Peyer's patch (tissue), 4 donors: Measurements from ENCODE around the gene NELL1. TPM values are rescaled to one million over a fixed set of nuclear protein-coding genes. Genes with fewer than 3 reads are reported as not detected.
A peak's percentile ranks its signal among the peaks of the same experiment; 100 is the strongest.

ENCODE experiments used
- DNase-seq, 3 donors: peaks; one replicate each; pipeline ENCODE4 v3.0.0-alpha.2; 2017 to 2019
- H3K27ac ChIP-seq, 4 donors: fragments of 200-600 bp; sonication (generic); one replicate each; pipeline ENCODE4 v1.5.1; 2016 to 2019
- H3K27me3 ChIP-seq, 2 donors: fragments of 200-600 bp; sonication (generic); one replicate each; pipeline ENCODE4 v1.5.1; 2019
- H3K36me3 ChIP-seq, 3 donors: fragments of 200-600 bp; sonication (generic); one replicate each; pipeline ENCODE4 v1.5.1; 2016 to 2019
- H3K4me1 ChIP-seq, 4 donors: fragments of 200-600 bp; sonication (generic); one replicate each; pipeline ENCODE4 v1.5.1; 2016 to 2019
- H3K4me3 ChIP-seq, 4 donors: fragments of 200-600 bp; sonication (generic); 1 replicate in 3 of 4; 2 replicates in 1 of 4; pipeline ENCODE4 v1.5.1; 2016 to 2019; ENCODE audit warnings: mild to moderate bottlenecking in 1 of 4
- H3K9me3 ChIP-seq, 4 donors: fragments of 200-600 bp; sonication (generic); one replicate each; pipeline ENCODE4 v1.5.1; 2016 to 2019; ENCODE audit warnings: mild to moderate bottlenecking in 1 of 4
- POLR2A ChIP-seq, 2 donors: fragments of 450-650 bp; IDR thresholded peaks; one replicate each; pipeline ENCODE4 v1.5.1; 2017; ENCODE audit warnings: antibody characterized with exemption in 2 of 2, mild to moderate bottlenecking in 2 of 2, moderate library complexity in 2 of 2
- total RNA-seq, 4 donors: library from RNA; depleted of rRNA; stranded (reverse); fragments of >200 nt; gene quantifications; one replicate each; pipeline ENCODE4 v1.1.0, GENCODE V29; 2016
- TF ChIP-seq, protein P1 (sequence below), 6 experiments: fragments of 450-650 bp in 4 of 6; fragments of 200-600 bp in 2 of 6; sonication (generic) in 1 of 6; IDR thresholded peaks; one replicate each; pipeline ENCODE4 v1.5.1; 2017 to 2019; ENCODE audit warnings: antibody characterized with exemption in 6 of 6, mild to moderate bottlenecking in 3 of 6, moderate library complexity in 1 of 6

The NELL1 gene
- total RNA-seq, 4 donors from 2014 or later: not detected

GRCh38 chr11:20638074-20638473 lies 31.3 kb upstream of the NELL1 start:
- no peak for DNase-seq
- H3K27me3 ChIP-seq: no peaks in the 10 kb centered on the region
- TF ChIP-seq POLR2A (IDR thresholded peaks at IDR 0.05): no peak
- TF ChIP-seq, protein P1, sequence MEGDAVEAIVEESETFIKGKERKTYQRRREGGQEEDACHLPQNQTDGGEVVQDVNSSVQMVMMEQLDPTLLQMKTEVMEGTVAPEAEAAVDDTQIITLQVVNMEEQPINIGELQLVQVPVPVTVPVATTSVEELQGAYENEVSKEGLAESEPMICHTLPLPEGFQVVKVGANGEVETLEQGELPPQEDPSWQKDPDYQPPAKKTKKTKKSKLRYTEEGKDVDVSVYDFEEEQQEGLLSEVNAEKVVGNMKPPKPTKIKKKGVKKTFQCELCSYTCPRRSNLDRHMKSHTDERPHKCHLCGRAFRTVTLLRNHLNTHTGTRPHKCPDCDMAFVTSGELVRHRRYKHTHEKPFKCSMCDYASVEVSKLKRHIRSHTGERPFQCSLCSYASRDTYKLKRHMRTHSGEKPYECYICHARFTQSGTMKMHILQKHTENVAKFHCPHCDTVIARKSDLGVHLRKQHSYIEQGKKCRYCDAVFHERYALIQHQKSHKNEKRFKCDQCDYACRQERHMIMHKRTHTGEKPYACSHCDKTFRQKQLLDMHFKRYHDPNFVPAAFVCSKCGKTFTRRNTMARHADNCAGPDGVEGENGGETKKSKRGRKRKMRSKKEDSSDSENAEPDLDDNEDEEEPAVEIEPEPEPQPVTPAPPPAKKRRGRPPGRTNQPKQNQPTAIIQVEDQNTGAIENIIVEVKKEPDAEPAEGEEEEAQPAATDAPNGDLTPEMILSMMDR (IDR thresholded peaks at IDR 0.05): no peak
- H3K4me1 ChIP-seq: no peaks in the 10 kb centered on the region
- H3K36me3 ChIP-seq: no peaks in the 10 kb centered on the region
- no peaks in the 10 kb centered on the region for H3K9me3 ChIP-seq
- no peak overlapping the region for H3K27ac ChIP-seq
- no peak overlapping the region for H3K4me3 ChIP-seq

- no peaks in the 10 kb centered on the region for H3K9me3 ChIP-seq
Measured at GRCh38 chr11:20639688-20640087, 29.7 kb upstream of the NELL1 start.

GRCh38 chr11:20640401-20640800 lies 29.0 kb upstream of the NELL1 start:
- Histone ChIP-seq H3K4me1 (no peaks in the 10 kb centered on the region), H3K27ac (no peak overlapping the region), H3K9me3 (no peaks in the 10 kb centered on the region), H3K27me3 (no peaks in the 10 kb centered on the region), H3K36me3 (no peaks in the 10 kb centered on the region), H3K4me3 (no peak overlapping the region)
- DNase-seq: no peak
- TF ChIP-seq POLR2A (IDR thresholded peaks at IDR 0.05): no peak
- TF ChIP-seq, protein P1 (IDR thresholded peaks at IDR 0.05): no peak

More at GRCh38 chr11:20639688-20640087, 29.7 kb upstream of the NELL1 start:
- Histone ChIP-seq H3K36me3 (no peaks in the 10 kb centered on the region), H3K27me3 (no peaks in the 10 kb centered on the region), H3K27ac (no peak overlapping the region), H3K4me3 (no peak overlapping the region), H3K4me1 (no peaks in the 10 kb centered on the region)
- no peak for DNase-seq
- TF ChIP-seq, protein P1 (IDR thresholded peaks at IDR 0.05): no peak
- no peak for TF ChIP-seq POLR2A (IDR thresholded peaks at IDR 0.05)

DNA sequence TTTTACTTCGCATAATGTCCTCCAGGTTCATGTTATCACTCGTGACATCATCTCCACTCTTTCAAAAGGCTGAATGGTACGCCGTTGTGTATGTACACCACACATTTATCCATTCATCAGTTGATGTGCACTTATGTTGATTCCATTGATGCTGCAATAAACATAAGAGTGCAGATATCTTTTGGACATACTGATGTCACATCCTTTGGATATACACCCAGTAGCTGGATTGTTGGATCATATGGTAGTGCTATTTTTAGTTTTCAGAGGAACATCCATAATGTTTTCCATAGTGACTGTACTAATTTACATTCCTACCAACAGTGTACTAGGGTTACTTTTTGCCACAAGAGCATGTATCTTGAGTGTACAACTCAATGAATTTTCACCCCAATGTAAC lies 25.0 kb upstream of the NELL1 start:
- H3K4me1 ChIP-seq: no peaks in the 10 kb centered on the region
- DNase-seq: no peak
- no peaks in the 10 kb centered on the region for H3K9me3 ChIP-seq
- no peak overlapping the region for H3K27ac ChIP-seq
- no peak overlapping the region for H3K4me3 ChIP-seq
- TF ChIP-seq, protein P1 (IDR thresholded peaks at IDR 0.05): no peak
- no peak for TF ChIP-seq POLR2A (IDR thresholded peaks at IDR 0.05)
- no peaks in the 10 kb centered on the region for H3K27me3 ChIP-seq
- no peaks in the 10 kb centered on the region for H3K36me3 ChIP-seq

- Histone ChIP-seq H3K36me3 (no peaks in the 10 kb centered on the region), H3K27me3 (no peaks in the 10 kb centered on the region), H3K27ac (no peak overlapping the region), H3K4me3 (no peak overlapping the region), H3K9me3 (no peaks in the 10 kb centered on the region), H3K4me1 (no peaks in the 10 kb centered on the region)
- no peak for TF ChIP-seq POLR2A (IDR thresholded peaks at IDR 0.05)
- TF ChIP-seq, protein P1 (IDR thresholded peaks at IDR 0.05): peak; percentile 33 to 85 (median 74)
- DNase-seq: peak in 2 of 3 donors; percentile 17 to 59
Measured at GRCh38 chr11:20647976-20648565, 21.3 kb upstream of the NELL1 start.
